B cell (primary cell): ENCODE results near the gene C6orf136. TPM values are rescaled to one million over a fixed set of nuclear protein-coding genes. Genes with fewer than 3 reads are reported as not detected.

Experiments
- ATAC-seq: fragments of 200-7000 bp; cut with Tn5 transposase; one replicate; pipeline ENCODE4 v1.10.0; 2021; ENCODE audit warnings: low read depth, mild to moderate bottlenecking, moderate number of reproducible peaks, moderate library complexity
- CTCF ChIA-PET: fragments of 350-600 bp; sonication (Branson Sonifier 250); formaldehyde crosslinking; loops from one replicate; lab custom pipeline; 2021; ENCODE audit warnings: antibody characterized with exemption, inconsistent platforms; lab: Charles Lee
- POLR2A ChIA-PET: fragments of 350-600 bp; sonication (Branson Sonifier 250); formaldehyde crosslinking; loops from one replicate; lab custom pipeline; 2021; ENCODE audit warnings: antibody characterized with exemption; lab: Charles Lee
- DNase-seq: peaks from one replicate; pipeline ENCODE4 v3.0.0; 2013
- H2AFZ ChIP-seq: 2 replicates; pipeline ENCODE4 v1.6.1; 2012; ENCODE audit warnings: mild to moderate bottlenecking, low read depth, low read length; ENCODE audit not compliant: insufficient read depth, poor library complexity, severe bottlenecking
- H3K27ac ChIP-seq, 2 donors: 1 replicate in 1 of 2; 2 replicates in 1 of 2; pipeline ENCODE4 v1.5.1; 2012 to 2013; ENCODE audit warnings: low read length in 2 of 2, mild to moderate bottlenecking in 2 of 2, moderate library complexity in 1 of 2
- H3K27me3 ChIP-seq, 4 experiments: fragments of 200-600 bp in 1 of 4; sonication (generic) in 1 of 4; replicated peaks in 1 of 4; 1 replicate in 2 of 4; 2 replicates in 2 of 4; pipeline versions ENCODE4 v1.6.1 to v1.7.0; 2013 to 2016; ENCODE audit warnings: low read length in 3 of 4, mild to moderate bottlenecking in 2 of 4, mixed read lengths in 1 of 4, moderate library complexity in 1 of 4; ENCODE audit not compliant: insufficient read depth in 4 of 4, control insufficient read depth in 3 of 4; ENCODE audit errors: control extremely low read depth in 1 of 4
- H3K36me3 ChIP-seq, 2 experiments: replicated peaks in 1 of 2; 1 replicate in 1 of 2; 2 replicates in 1 of 2; pipeline versions ENCODE4 v1.6.1 to v1.7.1; 2013; ENCODE audit warnings: low read length in 1 of 2; ENCODE audit not compliant: insufficient read depth in 2 of 2, control insufficient read depth in 1 of 2; ENCODE audit errors: control extremely low read depth in 1 of 2, extremely low read depth in 1 of 2
- H3K4me1 ChIP-seq, 2 donors: fragments of 200-600 bp in 1 of 2; sonication (generic) in 1 of 2; 1 replicate in 1 of 2; 2 replicates in 1 of 2; pipeline versions ENCODE4 v1.5.1 to v1.6.1; 2013 to 2017; ENCODE audit warnings: low read length in 2 of 2; ENCODE audit not compliant: control insufficient read depth in 2 of 2, insufficient read depth in 2 of 2
- H3K4me2 ChIP-seq: replicated peaks from 2 replicates; pipeline ENCODE3; 2012; ENCODE audit warnings: mild to moderate bottlenecking, low read depth, low read length; ENCODE audit not compliant: poor library complexity, severe bottlenecking
- H3K4me3 ChIP-seq, 5 experiments: fragments of 200-600 bp in 1 of 5; sonication (generic) in 1 of 5; 1 replicate in 3 of 5; 2 replicates in 2 of 5; pipeline versions ENCODE4 v1.5.1 to v1.7.0; 2011 to 2016; ENCODE audit warnings: low read length in 4 of 5, mild to moderate bottlenecking in 4 of 5, low read depth in 2 of 5, control low read depth in 1 of 5, moderate library complexity in 1 of 5; ENCODE audit not compliant: insufficient read depth in 1 of 5; ENCODE audit errors: control extremely low read depth in 1 of 5, extremely low read depth in 1 of 5
- H3K79me2 ChIP-seq: fragments of 200-600 bp; sonication (generic); one replicate; pipeline ENCODE4 v1.6.0; 2016; ENCODE audit warnings: low read length; ENCODE audit not compliant: control insufficient read depth, insufficient read depth
- H3K9ac ChIP-seq: fragments of 200-600 bp; sonication (generic); 2 replicates; pipeline ENCODE4 v1.6.1; 2017; ENCODE audit warnings: mild to moderate bottlenecking, low read length, moderate library complexity
- H3K9me3 ChIP-seq, 3 donors: one replicate each; pipeline versions ENCODE4 v1.6.1 to v1.7.1; 2013; ENCODE audit warnings: low read length in 2 of 3; ENCODE audit not compliant: control insufficient read depth in 2 of 3, insufficient read depth in 1 of 3; ENCODE audit errors: control extremely low read depth in 1 of 3
- H4K20me1 ChIP-seq: 2 replicates; pipeline ENCODE4 v1.6.0; 2012; ENCODE audit warnings: mild to moderate bottlenecking, low read length; ENCODE audit not compliant: insufficient read depth, control insufficient read depth, poor library complexity, severe bottlenecking
- H3K27ac Mint-ChIP-seq: one replicate; pipeline ENCODE4 v1.8.0; 2021; ENCODE audit warnings: mixed read lengths
- H3K27me3 Mint-ChIP-seq: one replicate; pipeline ENCODE4 v1.8.0; 2021; ENCODE audit warnings: mixed read lengths
- H3K4me1 Mint-ChIP-seq: one replicate; pipeline ENCODE4 v1.8.0; 2021; ENCODE audit warnings: mixed read lengths
- H3K4me3 Mint-ChIP-seq: one replicate; pipeline ENCODE4 v1.8.0; 2021; ENCODE audit warnings: mixed read lengths
- H3K9me3 Mint-ChIP-seq: one replicate; pipeline ENCODE4 v1.8.0; 2022; ENCODE audit warnings: mixed read lengths; ENCODE audit not compliant: insufficient read depth
- CTCF ChIP-seq: fragments of 200-600 bp; IDR thresholded peaks from one replicate; pipeline ENCODE4 v1.8.0; 2022; ENCODE audit warnings: antibody characterized with exemption, mild to moderate bottlenecking
- EZH2 ChIP-seq: IDR thresholded peaks from 2 replicates; pipeline ENCODE4 v1.6.1; 2012; ENCODE audit warnings: borderline replicate concordance, low read depth, mild to moderate bottlenecking, moderate library complexity, low read length; ENCODE audit not compliant: insufficient read depth, poor library complexity, severe bottlenecking
- WGBS: methylation state at CpG from one replicate; pipeline ENCODE4 v1.1.5; 2013; ENCODE audit warnings: missing lambda C conversion rate; ENCODE audit not compliant: insufficient coverage; 5-methylcytosine and 5-hydroxymethylcytosine counted together
- intact Hi-C: fragments of 100-400 bp; cut with micrococcal nuclease; formaldehyde crosslinking; loops from one replicate; pipeline ENCODE4 v1.10.0; 2022
- polyA plus RNA-seq: library from polyadenylated mRNA; depleted of rRNA; stranded (reverse); fragments of >200 nt; gene quantifications from 2 replicates; pipeline ENCODE4 v1.2.3, GENCODE V29; 2012
- total RNA-seq, 2 donors: library from RNA; stranded (reverse); fragments of 120-200 nt in 1 of 2; gene quantifications; 1 replicate in 1 of 2; 2 replicates in 1 of 2; pipeline versions ENCODE4 v1.2.3 to v1.2.4, GENCODE V29; 2013 to 2022

C6orf136 gene
- total and polyA plus RNA-seq, 2 donors (not counting 1 experiment from before 2014, with no cell fraction given), result 36.6 to 37.2 TPM

GRCh38 chr6:30655743-30656094 lies 8.8 kb downstream of the C6orf136 start:
- H3K4me2 ChIP-seq, result no peak overlapping the region
- intact Hi-C loops, result no loop called here
- Mint-ChIP-seq H3K4me1 (peaks cover 5% of the 10 kb centered on the region), H3K27me3 (no peaks in the 10 kb centered on the region), H3K4me3 (no peak overlapping the region), H3K27ac (peak overlapping the region; percentile 23), H3K9me3 (no peaks in the 10 kb centered on the region)
- ChIA-PET CTCF (interaction anchor here (0.9 kb wide), 1 partner anchor 66 kb away, joined by 3 read pairs; no protein-coding TSS in a partner anchor), POLR2A (no interaction called here)
- peaks cover 0 to 5% of the 10 kb centered on the region in 2 donors for H3K4me1 ChIP-seq
- no peak overlapping the region for H3K27ac ChIP-seq
- H4K20me1 ChIP-seq, result no peaks in the 10 kb centered on the region
- H3K36me3 ChIP-seq, result peaks cover 2 to 86% of the 10 kb centered on the region in 2 experiments
- H3K4me3 ChIP-seq, result no peak overlapping the region
- no peak overlapping the region for H3K9ac ChIP-seq
- H2AFZ ChIP-seq, result no peak overlapping the region
- H3K79me2 ChIP-seq, result peaks cover 5% of the 10 kb centered on the region
- H3K9me3 ChIP-seq, result no peaks in the 10 kb centered on the region
- TF ChIP-seq CTCF, result no peak
- TF ChIP-seq EZH2, result no peak
- no peak for ATAC-seq
- DNase-seq, result no peak
- WGBS, result no CpG with 5 or more reads among the region's 3 CpGs
- H3K27me3 ChIP-seq, result no peaks in the 10 kb centered on the region

GRCh38 chr6:30656513-30656912 lies 9.6 kb downstream of the C6orf136 start:
- POLR2A ChIA-PET, result no interaction called here
- 91% methylated on average over 7 of the region's 7 CpGs for WGBS

More at GRCh38 chr6:30656513-30656912, 9.6 kb downstream of the C6orf136 start:
- no peaks in the 10 kb centered on the region for H4K20me1 ChIP-seq
- no peak overlapping the region for H3K27ac ChIP-seq
- no peak overlapping the region for H3K27ac Mint-ChIP-seq
- no peak for TF ChIP-seq EZH2
- no peak for TF ChIP-seq CTCF
- H3K4me1 ChIP-seq, result no peaks in the 10 kb centered on the region
- DNase-seq (no peak), ATAC-seq (no peak)
- intact Hi-C loops, result no loop called here
- no peaks in the 10 kb centered on the region for H3K4me1 Mint-ChIP-seq
- H3K36me3 ChIP-seq, result peaks cover 5 to 86% of the 10 kb centered on the region in 2 experiments
- H2AFZ ChIP-seq, result no peak overlapping the region
- no peak overlapping the region for H3K9ac ChIP-seq
- H3K9me3 ChIP-seq, result no peaks in the 10 kb centered on the region
- H3K9me3 Mint-ChIP-seq, result no peaks in the 10 kb centered on the region
- no peaks in the 10 kb centered on the region for H3K27me3 Mint-ChIP-seq
- peaks cover 5% of the 10 kb centered on the region for H3K79me2 ChIP-seq
- CTCF ChIA-PET, result interaction anchor here (0.9 kb wide), 1 partner anchor 65 kb away, joined by 3 read pairs; no protein-coding TSS in a partner anchor
- no peak overlapping the region for H3K4me3 Mint-ChIP-seq
- no peak overlapping the region for H3K4me3 ChIP-seq
- no peaks in the 10 kb centered on the region for H3K27me3 ChIP-seq
- H3K4me2 ChIP-seq, result no peak overlapping the region
